BJ (cell line): Measurements from ENCODE around the gene TUBGCP2. TPM values are rescaled to one million over a fixed set of nuclear protein-coding genes. Genes with fewer than 3 reads are reported as not detected.

ENCODE experiments used
- CTCF ChIA-PET: fragments of 350-600 bp; formaldehyde crosslinking; extraction: SDS; loops from one replicate; lab custom pipeline; 2021; ENCODE audit warnings: antibody characterized with exemption, inconsistent platforms; lab: Yijun Ruan, JAX
- POLR2A ChIA-PET: fragments of 300-600 bp; sonication (Branson Sonifier 250); formaldehyde crosslinking; extraction: SDS; loops from one replicate; lab custom pipeline; 2021; ENCODE audit warnings: antibody characterized with exemption; lab: Charles Lee
- DNase-seq: peaks from one replicate; pipeline ENCODE4 v3.0.0-alpha.2; 2011; ENCODE audit warnings: low read depth
- H3K27me3 ChIP-seq: 2 replicates; pipeline ENCODE4 v1.6.0; 2011; ENCODE audit warnings: low read length; ENCODE audit not compliant: control insufficient read depth, insufficient read depth
- H3K36me3 ChIP-seq: 2 replicates; pipeline ENCODE4 v1.5.1; 2011; ENCODE audit warnings: low read length; ENCODE audit not compliant: control insufficient read depth, insufficient read depth
- H3K4me3 ChIP-seq: 2 replicates; pipeline ENCODE4 v1.5.1; 2011; ENCODE audit warnings: low read depth, mild to moderate bottlenecking, control low read depth, low read length
- CTCF ChIP-seq: IDR thresholded peaks from 2 replicates; pipeline ENCODE4 v1.5.1; 2011; ENCODE audit warnings: low read depth, mild to moderate bottlenecking, control low read depth, inconsistent platforms, low read length, moderate library complexity; ENCODE audit not compliant: insufficient read depth
- polyA plus RNA-seq: library from polyadenylated mRNA; depleted of rRNA; stranded (reverse); fragments of >200 nt; gene quantifications from 2 replicates; pipeline ENCODE4 v1.2.3, GENCODE V29; 2011

Gene TUBGCP2
- polyA plus RNA-seq, 1 experiment: 55.8 TPM

DNA sequence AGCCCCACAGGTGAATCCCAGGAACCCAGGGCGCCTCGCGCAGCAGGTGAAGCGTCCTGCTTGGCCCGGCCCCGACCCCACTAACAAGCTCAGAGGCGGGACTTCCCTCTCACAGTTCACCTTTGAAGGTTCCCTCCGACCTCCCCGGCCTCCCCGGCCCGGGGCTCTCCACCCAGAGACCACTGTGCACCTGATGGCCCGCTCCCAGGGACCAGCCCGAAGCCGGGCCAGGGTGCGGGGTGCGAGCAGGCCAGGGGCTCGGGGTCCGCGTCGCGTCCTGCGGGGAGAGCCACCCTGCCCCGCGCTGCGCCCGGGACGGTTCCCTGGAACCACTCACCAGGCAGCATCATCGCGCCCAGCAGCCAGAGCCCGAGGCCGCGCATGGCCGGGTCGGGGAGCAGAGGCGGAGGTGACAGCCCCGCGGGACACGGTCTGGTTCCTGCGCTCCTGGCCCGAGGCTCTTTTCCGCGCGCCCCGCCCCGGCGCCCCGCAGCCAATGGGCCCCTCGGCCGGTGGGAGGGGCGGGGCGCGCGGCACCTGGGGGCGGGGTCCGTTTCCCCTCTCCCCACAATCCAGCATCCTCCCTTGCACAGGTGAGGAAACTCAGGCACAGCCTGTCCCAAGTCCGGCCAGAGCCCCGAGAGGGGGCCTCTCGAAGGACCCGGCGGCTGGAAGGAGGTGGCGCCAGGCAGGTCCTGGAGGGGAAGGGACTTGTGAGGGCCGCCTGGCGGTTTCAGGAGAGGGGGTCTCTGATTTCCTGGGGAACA is 32.1 kb downstream of the TUBGCP2 start, which contains the start of gene ADAM8:
Gene ADAM8 (minus strand): TSS at position 434 of the 767 bp plus-strand sequence. CDS start 51 bp downstream, at position 383.
- no peak for DNase-seq
- ChIA-PET CTCF (interaction anchor here (1.1 kb wide), 1 partner anchor 53 kb away, joined by 3 read pairs; no protein-coding TSS in a partner anchor), POLR2A (no interaction called here)
- Histone ChIP-seq H3K4me3 (no peak within 1 kb of the TSS), H3K27me3 (no peaks in the 10 kb centered on the region), H3K36me3 (peaks cover 16% of the 10 kb centered on the region)
- TF ChIP-seq CTCF: no peak

GRCh38 chr10:133276100-133276434 is 32.6 kb downstream of the TUBGCP2 start:
- H3K36me3 ChIP-seq: peaks cover 12% of the 10 kb centered on the region
- CTCF ChIA-PET: interaction anchor here (1.1 kb wide), 1 partner anchor 53 kb away, joined by 3 read pairs; no protein-coding TSS in a partner anchor
- POLR2A ChIA-PET: no interaction called here
- no peak for TF ChIP-seq CTCF
- DNase-seq: no peak
- H3K27me3 ChIP-seq: no peaks in the 10 kb centered on the region
- H3K4me3 ChIP-seq: no peak overlapping the region

DNA sequence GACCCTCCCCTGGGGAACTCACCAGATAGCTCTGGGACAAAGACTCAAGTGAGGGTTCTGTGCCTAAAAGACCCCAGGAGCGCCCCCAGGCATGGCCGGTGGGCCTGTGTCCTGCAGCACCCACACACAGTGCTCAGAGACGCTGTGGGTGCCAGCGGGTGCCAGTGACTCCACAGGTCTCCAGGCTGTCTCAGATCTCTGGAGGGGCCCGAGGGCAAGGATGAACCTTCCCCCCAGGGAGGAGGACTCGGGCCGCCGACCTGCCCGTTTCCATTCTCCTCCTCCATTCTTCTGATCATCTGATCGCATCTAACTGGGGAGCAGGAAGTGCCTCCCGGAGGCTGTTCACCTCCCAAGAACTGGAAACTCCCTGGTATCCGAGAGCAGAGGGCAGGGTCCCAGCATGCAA is 33.0 kb downstream of the TUBGCP2 start:
- Histone ChIP-seq H3K27me3 (no peaks in the 10 kb centered on the region), H3K4me3 (no peak overlapping the region), H3K36me3 (peaks cover 11% of the 10 kb centered on the region)
- no peak for DNase-seq
- TF ChIP-seq CTCF: no peak
- POLR2A ChIA-PET: no interaction called here
- CTCF ChIA-PET: interaction anchor here (1.1 kb wide), 1 partner anchor 54 kb away, joined by 3 read pairs; no protein-coding TSS in a partner anchor

DNA sequence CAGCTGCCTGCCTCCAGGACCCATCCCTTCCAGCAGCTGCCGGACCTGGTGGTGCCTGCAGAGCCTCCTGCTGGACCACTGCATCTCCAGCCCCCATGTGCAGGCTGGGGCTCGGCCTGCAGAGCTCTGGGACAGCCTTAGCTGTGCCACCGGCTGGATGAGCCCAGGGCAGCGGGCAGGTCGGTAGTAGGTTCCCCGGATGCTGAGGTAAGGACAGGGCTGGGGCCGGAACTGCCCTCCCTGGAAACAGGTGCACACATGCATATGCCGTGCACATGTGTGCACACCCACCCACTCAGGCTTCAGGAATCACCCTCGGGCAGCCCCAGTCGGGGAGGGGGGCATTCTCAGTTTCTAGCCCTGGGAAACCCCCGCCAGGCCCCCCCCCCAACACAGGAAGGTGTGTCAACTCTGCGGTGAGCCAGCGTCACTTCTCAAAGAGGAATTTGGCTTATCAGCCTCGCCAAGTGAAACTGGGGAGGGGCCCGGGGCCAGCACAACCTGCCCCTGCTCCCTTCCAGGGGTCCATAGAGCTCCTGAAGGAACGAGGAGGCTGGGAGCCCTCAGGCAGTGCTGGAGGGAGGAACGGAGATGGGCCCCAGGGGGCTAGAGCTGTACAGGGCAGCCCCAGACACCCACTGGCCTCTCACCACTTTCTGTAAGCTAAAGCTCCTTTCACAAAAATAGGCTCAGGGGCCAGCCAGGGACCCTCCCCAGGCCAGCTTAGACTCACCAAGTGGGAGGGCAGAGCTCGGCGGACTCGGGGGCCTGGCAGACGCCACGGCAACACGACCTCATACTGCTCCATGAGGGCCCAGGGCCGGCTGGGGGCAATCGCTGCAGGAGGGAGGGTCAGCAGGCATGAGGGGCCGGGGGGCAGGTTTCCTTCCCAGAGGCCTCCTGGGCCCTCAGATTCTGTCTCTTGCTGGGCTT is 33.7 kb downstream of the TUBGCP2 start:
- DNase-seq: no peak
- CTCF ChIA-PET: no interaction called here
- POLR2A ChIA-PET: no interaction called here
- Histone ChIP-seq H3K36me3 (peaks cover 7% of the 10 kb centered on the region), H3K4me3 (no peak overlapping the region), H3K27me3 (no peaks in the 10 kb centered on the region)
- no peak for TF ChIP-seq CTCF

DNA sequence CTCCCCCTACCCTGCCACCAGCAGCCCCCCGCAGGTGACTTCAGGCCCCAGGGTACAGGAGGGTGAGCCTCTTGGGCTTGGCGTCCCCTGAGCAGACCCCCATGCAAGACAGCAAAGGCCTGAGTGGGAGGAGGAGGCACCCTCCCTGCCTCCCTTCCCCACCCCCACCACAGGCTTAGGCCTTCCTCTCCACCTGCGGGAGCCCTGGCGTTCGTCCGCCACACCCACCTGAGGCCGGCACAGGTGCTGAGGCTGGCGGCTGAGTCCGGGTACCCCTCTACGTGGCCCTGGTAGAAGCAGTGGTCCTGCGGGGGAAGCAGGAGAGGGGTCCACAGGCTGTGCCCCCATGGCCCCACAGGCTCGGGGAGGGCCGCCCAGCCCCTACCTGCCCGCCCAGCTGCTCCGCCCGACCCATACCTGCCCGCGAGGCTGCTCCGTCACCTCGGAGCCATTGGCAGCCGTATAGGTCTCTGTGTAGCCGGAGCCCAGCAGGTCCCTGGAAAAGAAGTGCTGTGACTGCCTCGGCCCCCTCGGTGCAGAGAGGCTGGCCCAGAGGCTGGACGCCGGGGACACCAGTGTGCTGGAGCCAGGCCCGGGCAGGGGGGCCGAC is 35.0 kb downstream of the TUBGCP2 start:
- DNase-seq: no peak
- no peaks in the 10 kb centered on the region for H3K27me3 ChIP-seq
- POLR2A ChIA-PET: no interaction called here
- no peaks in the 10 kb centered on the region; the same call in 1 of the 2 replicates for H3K36me3 ChIP-seq
- CTCF ChIA-PET: no interaction called here
- no peak for TF ChIP-seq CTCF
- no peak overlapping the region for H3K4me3 ChIP-seq
